Measurements from ENCODE around the gene RASA2.
"Not testable (repeated sequence)": the region's sequence is repeated elsewhere in the genome, so short reads cannot be mapped to it uniquely, and the experiment has no call there.

The RASA2 gene

GRCh38 chr3:141493184-141493583 is 6.4 kb downstream of the RASA2 start:
- DNase-seq (ENCODE audit: low read depth in 3 of 3): no peak

GRCh38 chr3:141497589-141497988 is 10.8 kb downstream of the RASA2 start:
- DNase-seq (ENCODE audit: low read depth in 3 of 3): not testable (repeated sequence)

GRCh38 chr3:141498598-141499223 is 11.9 kb downstream of the RASA2 start:
- peak; percentile 64 to 77 (median 68) for DNase-seq (ENCODE audit: low read depth in 3 of 3)

GRCh38 chr3:141499284-141499683 is 12.5 kb downstream of the RASA2 start:
- no peak for DNase-seq (ENCODE audit: low read depth in 3 of 3)

- no peak for DNase-seq (ENCODE audit: low read depth in 3 of 3)
Observed at GRCh38 chr3:141499965-141500364, 13.1 kb downstream of the RASA2 start.

GRCh38 chr3:141500397-141500796 is 13.6 kb downstream of the RASA2 start:
- no peak for DNase-seq (ENCODE audit: low read depth in 3 of 3)

- no peak for DNase-seq (ENCODE audit: low read depth in 3 of 3)
Observed at GRCh38 chr3:141505166-141505565, 18.3 kb downstream of the RASA2 start.

GRCh38 chr3:141506071-141506470 is 19.2 kb downstream of the RASA2 start:
- DNase-seq (ENCODE audit: low read depth in 3 of 3): no peak

GRCh38 chr3:141507392-141508066 is 20.7 kb downstream of the RASA2 start:
- no peak for DNase-seq (ENCODE audit: low read depth in 3 of 3)

- DNase-seq (ENCODE audit: low read depth in 3 of 3): no peak
Observed at GRCh38 chr3:141508067-141508436, 21.2 kb downstream of the RASA2 start.

GRCh38 chr3:141511361-141511760 is 24.5 kb downstream of the RASA2 start:
- no peak for DNase-seq (ENCODE audit: low read depth in 3 of 3)

GRCh38 chr3:141514382-141514781 is 27.6 kb downstream of the RASA2 start:
- no peak for DNase-seq (ENCODE audit: low read depth in 3 of 3)

GRCh38 chr3:141519587-141519986 is 32.8 kb downstream of the RASA2 start:
- no peak for DNase-seq (ENCODE audit: low read depth in 3 of 3)

GRCh38 chr3:141521781-141522180 is 35.0 kb downstream of the RASA2 start:
- no peak for DNase-seq (ENCODE audit: low read depth in 3 of 3)

GRCh38 chr3:141523615-141524375 is 37.0 kb downstream of the RASA2 start:
- no peak for DNase-seq (ENCODE audit: low read depth in 3 of 3)

GRCh38 chr3:141524988-141525387 is 38.2 kb downstream of the RASA2 start:
- no peak for DNase-seq (ENCODE audit: low read depth in 3 of 3)

- DNase-seq (ENCODE audit: low read depth in 3 of 3): no peak
Observed at GRCh38 chr3:141525814-141526213, 39.0 kb downstream of the RASA2 start.

GRCh38 chr3:141526709-141527108 is 39.9 kb downstream of the RASA2 start:
- no peak for DNase-seq (ENCODE audit: low read depth in 3 of 3)

GRCh38 chr3:141528800-141529199 is 42.0 kb downstream of the RASA2 start:
- no peak for DNase-seq (ENCODE audit: low read depth in 3 of 3)

- no peak for DNase-seq (ENCODE audit: low read depth in 3 of 3)
Observed at GRCh38 chr3:141529256-141529655, 42.4 kb downstream of the RASA2 start.

- DNase-seq (ENCODE audit: low read depth in 3 of 3): no peak
Observed at GRCh38 chr3:141529717-141530414, 43.0 kb downstream of the RASA2 start.

- DNase-seq (ENCODE audit: low read depth in 3 of 3): no peak
Observed at GRCh38 chr3:141530415-141530768, 43.6 kb downstream of the RASA2 start.

Measured in stimulated activated CD4-positive, alpha-beta T cell treated with anti-CD3 and anti-CD28 coated beads, TNF-alpha, amount 100 ng/mL, for 48 hours (primary cell).